ENCODE measurements around the gene ZNF254.

- TF ChIP-seq EZH2 (IDR thresholded peaks at IDR 0.05) (no peak), POLR2AphosphoS5 (IDR thresholded peaks at IDR 0.05; ENCODE audit: borderline replicate concordance, low read depth, low read length) (no peak), FOXP2 (optimal IDR thresholded peaks at IDR 0.05; ENCODE audit: control extremely low read depth, extremely low read length, insufficient read depth) (no peak)
Observed at GRCh38 chr19:24173882-24174281, 86.9 kb downstream of the ZNF254 start.
